ENCODE results near the gene PLXND1. TPM values are rescaled to one million over a fixed set of nuclear protein-coding genes. Genes with fewer than 3 reads are reported as not detected.

The PLXND1 gene
- total RNA-seq, 4 donors from 2014 or later = 50.5 to 89.9 (median 76.6) TPM

DNA sequence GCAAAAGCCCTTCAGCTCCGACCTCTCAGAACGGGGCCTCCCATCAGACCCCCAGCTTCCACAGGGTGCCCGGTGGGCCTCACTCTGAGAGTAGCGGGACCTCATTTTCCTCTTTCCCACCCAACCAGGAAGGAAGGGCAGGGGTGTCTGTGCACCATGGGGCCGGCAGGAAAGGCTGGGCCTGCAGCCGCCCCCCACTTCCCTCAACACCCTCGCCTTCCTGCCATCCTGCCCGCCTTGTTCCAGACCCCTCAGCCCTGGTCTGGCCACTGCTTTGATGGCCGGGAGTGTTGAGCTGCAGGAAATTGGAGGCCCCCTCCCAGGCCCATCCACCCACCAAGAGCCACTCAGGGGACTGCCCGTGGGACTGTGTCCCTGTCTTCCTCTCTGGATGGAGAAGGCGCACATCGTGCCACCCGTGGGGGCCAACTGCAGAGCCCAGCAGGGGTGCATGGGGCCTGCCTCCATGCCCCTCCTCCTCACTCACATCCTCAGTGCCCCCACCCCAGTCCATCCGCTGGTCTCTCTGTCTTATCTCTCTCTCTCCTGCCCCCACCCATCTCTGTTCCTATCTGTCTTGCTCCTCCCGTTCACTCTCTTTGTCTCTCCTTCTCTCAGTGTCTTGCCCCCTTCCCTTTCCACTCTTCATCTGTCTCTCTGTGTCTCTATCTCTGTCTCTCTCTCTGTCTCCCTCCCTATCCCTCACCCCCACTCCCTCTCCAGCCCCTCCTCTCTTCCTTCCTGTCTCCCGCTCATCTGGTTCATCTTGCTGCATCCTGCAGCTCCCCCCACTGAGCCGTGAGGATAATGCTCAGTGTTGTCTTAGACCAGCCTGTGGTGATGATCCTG, 1.8 kb upstream of the PLXND1 start:
- Histone ChIP-seq H3K4me1 (peaks cover 61 to 93% (median 88%) of the 10 kb centered on the region in 4 donors), H3K36me3 (no peaks in the 10 kb centered on the region), H3K27ac (replicated peaks in 1 of 4) (peak overlapping the region; percentile 82 to 88 (median 84)), H3K27me3 (peaks cover 0 to 20% (median 10%) of the 10 kb centered on the region in 4 donors), H3K9me3 (no peaks in the 10 kb centered on the region), H3K4me3 (no peak overlapping the region)
- WGBS = 68% methylated on average over 17 of the region's 17 CpGs
- intact Hi-C loops (cut with DNase I) = no loop called here
- no peak for DNase-seq (ENCODE audit: extremely low spot score)
- TF ChIP-seq EP300 (IDR thresholded peaks at IDR 0.05) = no peak
- TF ChIP-seq POLR2A (IDR thresholded peaks at IDR 0.05; ENCODE audit: low read depth) = no peak
- TF ChIP-seq, protein P1, sequence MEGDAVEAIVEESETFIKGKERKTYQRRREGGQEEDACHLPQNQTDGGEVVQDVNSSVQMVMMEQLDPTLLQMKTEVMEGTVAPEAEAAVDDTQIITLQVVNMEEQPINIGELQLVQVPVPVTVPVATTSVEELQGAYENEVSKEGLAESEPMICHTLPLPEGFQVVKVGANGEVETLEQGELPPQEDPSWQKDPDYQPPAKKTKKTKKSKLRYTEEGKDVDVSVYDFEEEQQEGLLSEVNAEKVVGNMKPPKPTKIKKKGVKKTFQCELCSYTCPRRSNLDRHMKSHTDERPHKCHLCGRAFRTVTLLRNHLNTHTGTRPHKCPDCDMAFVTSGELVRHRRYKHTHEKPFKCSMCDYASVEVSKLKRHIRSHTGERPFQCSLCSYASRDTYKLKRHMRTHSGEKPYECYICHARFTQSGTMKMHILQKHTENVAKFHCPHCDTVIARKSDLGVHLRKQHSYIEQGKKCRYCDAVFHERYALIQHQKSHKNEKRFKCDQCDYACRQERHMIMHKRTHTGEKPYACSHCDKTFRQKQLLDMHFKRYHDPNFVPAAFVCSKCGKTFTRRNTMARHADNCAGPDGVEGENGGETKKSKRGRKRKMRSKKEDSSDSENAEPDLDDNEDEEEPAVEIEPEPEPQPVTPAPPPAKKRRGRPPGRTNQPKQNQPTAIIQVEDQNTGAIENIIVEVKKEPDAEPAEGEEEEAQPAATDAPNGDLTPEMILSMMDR (IDR thresholded peaks at IDR 0.05) = no peak
- no peak for TF ChIP-seq POLR2AphosphoS5 (IDR thresholded peaks at IDR 0.05)

DNA sequence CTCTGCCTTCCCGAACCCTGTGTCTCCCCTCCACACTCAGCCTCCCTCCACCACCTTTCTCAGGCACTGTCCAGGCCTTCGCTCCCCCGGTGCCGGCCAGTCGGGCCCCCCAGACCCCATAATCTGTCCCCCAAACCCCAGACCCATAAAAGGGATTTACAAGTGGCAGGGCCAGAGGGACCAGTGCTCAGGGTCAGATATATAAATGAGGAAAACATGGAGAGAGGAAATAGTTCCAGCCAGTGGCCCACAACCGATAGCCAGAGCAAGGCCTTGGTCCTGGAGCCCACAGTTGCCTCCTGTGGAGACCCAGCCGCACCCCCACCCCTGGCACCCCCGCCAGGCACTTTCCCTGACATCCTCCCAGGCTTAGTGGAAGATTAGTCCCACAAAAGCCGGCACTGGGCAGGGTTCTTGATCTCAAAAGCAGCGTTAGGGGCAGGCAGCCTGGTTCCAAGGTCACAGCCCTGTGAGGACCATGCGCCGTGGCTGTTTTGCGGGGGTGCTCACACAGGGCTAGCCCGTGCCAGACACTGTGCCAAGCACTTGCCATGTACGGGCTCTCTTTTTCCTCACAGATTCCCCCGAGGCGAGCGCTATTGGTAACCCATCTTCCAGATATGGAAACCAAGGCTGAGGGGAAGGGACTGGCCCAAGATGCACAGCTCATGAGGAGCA, 1.1 kb upstream of the PLXND1 start:
- Histone ChIP-seq H3K9me3 (no peaks in the 10 kb centered on the region), H3K36me3 (peaks cover 0 to 1% (median 0%) of the 10 kb centered on the region in 4 donors), H3K27ac (replicated peaks in 1 of 4) (peak overlapping the region; percentile 82 to 88 (median 84)), H3K27me3 (peaks cover 0 to 20% (median 10%) of the 10 kb centered on the region in 4 donors), H3K4me3 (peak overlapping the region; percentile 56 to 75 (median 68)), H3K4me1 (peaks cover 58 to 93% (median 88%) of the 10 kb centered on the region in 4 donors)
- DNase-seq (ENCODE audit: extremely low spot score) = no peak
- WGBS = 65% methylated on average over 13 of the region's 18 CpGs
- intact Hi-C loops (cut with DNase I) = no loop called here
- TF ChIP-seq, protein P1 (IDR thresholded peaks at IDR 0.05) = no peak
- no peak for TF ChIP-seq POLR2AphosphoS5 (IDR thresholded peaks at IDR 0.05)
- TF ChIP-seq EP300 (IDR thresholded peaks at IDR 0.05) = no peak

GRCh38 chr3:129605922-129606635, 397 bp downstream of the PLXND1 start:
- peak overlapping the region; percentile 65 to 75 (median 68) for H3K4me3 ChIP-seq
- peaks cover 0 to 20% (median 10%) of the 10 kb centered on the region in 4 donors for H3K27me3 ChIP-seq
- peak overlapping the region; percentile 80 to 85 (median 82) for H3K27ac ChIP-seq (replicated peaks in 1 of 4)
- H3K4me1 ChIP-seq = peaks cover 58 to 93% (median 88%) of the 10 kb centered on the region in 4 donors
- no peak for DNase-seq (ENCODE audit: extremely low spot score)
- no CpG with 5 or more reads among the region's 98 CpGs for WGBS
- TF ChIP-seq POLR2AphosphoS5 (IDR thresholded peaks at IDR 0.05) (no peak), POLR2A (IDR thresholded peaks at IDR 0.05; ENCODE audit: low read depth) (no peak), EP300 (IDR thresholded peaks at IDR 0.05) (no peak)
- TF ChIP-seq, protein P1 (IDR thresholded peaks at IDR 0.05) = no peak
- H3K9me3 ChIP-seq = no peaks in the 10 kb centered on the region
- intact Hi-C loops (cut with DNase I) = no loop called here
- peaks cover 0 to 10% (median 0%) of the 10 kb centered on the region in 4 donors for H3K36me3 ChIP-seq

GRCh38 chr3:129605203-129605921, 1.1 kb downstream of the PLXND1 start:
- peaks cover 63 to 96% (median 92%) of the 10 kb centered on the region in 4 donors for H3K4me1 ChIP-seq
- H3K36me3 ChIP-seq = peaks cover 0 to 16% (median 0%) of the 10 kb centered on the region in 4 donors
- DNase-seq (ENCODE audit: extremely low spot score) = no peak
- TF ChIP-seq EP300 (IDR thresholded peaks at IDR 0.05) (no peak), POLR2AphosphoS5 (IDR thresholded peaks at IDR 0.05) (no peak), POLR2A (IDR thresholded peaks at IDR 0.05; ENCODE audit: low read depth) (no peak)
- TF ChIP-seq, protein P1 (IDR thresholded peaks at IDR 0.05) = no peak
- peaks cover 0 to 20% (median 10%) of the 10 kb centered on the region in 4 donors for H3K27me3 ChIP-seq
- peak overlapping the region; percentile 80 to 85 (median 82) for H3K27ac ChIP-seq (replicated peaks in 1 of 4)
- H3K9me3 ChIP-seq = no peaks in the 10 kb centered on the region
- WGBS = no CpG with 5 or more reads among the region's 98 CpGs
- peak overlapping the region; percentile 65 to 75 (median 68) for H3K4me3 ChIP-seq
- intact Hi-C loops (cut with DNase I) = no loop called here
